ENCODE measurements around the gene SYNE1. TPM values are rescaled to one million over a fixed set of nuclear protein-coding genes. Genes with fewer than 3 reads are reported as not detected.
"Not testable (repeated sequence)": the region's sequence is repeated elsewhere in the genome, so short reads cannot be mapped to it uniquely, and the experiment has no call there.

SYNE1 gene
- total RNA-seq, 4 donors from 2014 or later, result 120 to 163 (median 137) TPM

GRCh38 chr6:152625213-152625612 is 11.9 kb downstream of the SYNE1 start:
- Histone ChIP-seq H3K4me3 (no peak overlapping the region), H3K27me3 (no peaks in the 10 kb centered on the region), H3K27ac (no peak overlapping the region), H3K36me3 (no peaks in the 10 kb centered on the region), H3K9me3 (no peaks in the 10 kb centered on the region), H3K4me1 (no peaks in the 10 kb centered on the region)
- TF ChIP-seq POLR2A (IDR thresholded peaks at IDR 0.05), result no peak
- no peak for TF ChIP-seq CTCF (IDR thresholded peaks at IDR 0.05)
- no peak for TF ChIP-seq EP300 (IDR thresholded peaks at IDR 0.05)
- DNase-seq (ENCODE audit: low spot score in 2 of 2), result no peak
- 74 to 91% methylated on average over 2 of the region's 2 CpGs for WGBS, 2 donors

- not testable (repeated sequence) for H3K27me3 ChIP-seq; H3K4me1 ChIP-seq; H3K4me3 ChIP-seq; H3K9me3 ChIP-seq; H3K36me3 ChIP-seq; DNase-seq (ENCODE audit: low spot score in 2 of 2); H3K27ac ChIP-seq
- WGBS, 2 donors, result 92 to 95% methylated on average over 3 of the region's 3 CpGs
Measured at GRCh38 chr6:152614776-152615175, 22.4 kb downstream of the SYNE1 start.

GRCh38 chr6:152609125-152609670 is 28.0 kb downstream of the SYNE1 start:
- 80 to 92% methylated on average over 10 of the region's 10 CpGs for WGBS, 2 donors
- no peak for DNase-seq (ENCODE audit: low spot score in 2 of 2)
- Histone ChIP-seq H3K36me3 (no peaks in the 10 kb centered on the region), H3K27me3 (no peaks in the 10 kb centered on the region), H3K27ac (no peak overlapping the region), H3K4me3 (no peak overlapping the region), H3K9me3 (no peaks in the 10 kb centered on the region), H3K4me1 (no peaks in the 10 kb centered on the region)
- no peak for TF ChIP-seq EP300 (IDR thresholded peaks at IDR 0.05)
- no peak for TF ChIP-seq CTCF (IDR thresholded peaks at IDR 0.05)
- no peak for TF ChIP-seq POLR2A (IDR thresholded peaks at IDR 0.05)

- no peak for DNase-seq (ENCODE audit: low spot score in 2 of 2)
- H3K27ac ChIP-seq, result no peak overlapping the region
- no peaks in the 10 kb centered on the region for H3K4me1 ChIP-seq
- 91 to 95% methylated on average over 2 of the region's 2 CpGs for WGBS, 2 donors
- TF ChIP-seq EP300 (IDR thresholded peaks at IDR 0.05) (no peak), POLR2A (IDR thresholded peaks at IDR 0.05) (no peak)
- no peak overlapping the region for H3K4me3 ChIP-seq
- no peaks in the 10 kb centered on the region for H3K27me3 ChIP-seq
- no peaks in the 10 kb centered on the region for H3K9me3 ChIP-seq
- H3K36me3 ChIP-seq, result no peaks in the 10 kb centered on the region
Measured at GRCh38 chr6:152605941-152606340, 31.2 kb downstream of the SYNE1 start.

- Histone ChIP-seq H3K4me3 (no peak overlapping the region), H3K4me1 (no peaks in the 10 kb centered on the region), H3K27me3 (no peaks in the 10 kb centered on the region), H3K36me3 (no peaks in the 10 kb centered on the region), H3K27ac (no peak overlapping the region), H3K9me3 (no peaks in the 10 kb centered on the region)
- DNase-seq (ENCODE audit: low spot score in 2 of 2), result no peak
- TF ChIP-seq CTCF (IDR thresholded peaks at IDR 0.05) (no peak), EP300 (IDR thresholded peaks at IDR 0.05) (peak in 1 of 2 donors; percentile 18), POLR2A (IDR thresholded peaks at IDR 0.05) (no peak)
- 70 to 79% methylated on average over 1 of the region's 1 CpG for WGBS, 2 donors
Measured at GRCh38 chr6:152605342-152605741, 31.8 kb downstream of the SYNE1 start.

GRCh38 chr6:152603911-152604310 is 33.3 kb downstream of the SYNE1 start:
- Histone ChIP-seq H3K4me1 (peaks cover 0 to 2% (median 0%) of the 10 kb centered on the region in 4 donors), H3K27ac (no peak overlapping the region), H3K9me3 (no peaks in the 10 kb centered on the region), H3K4me3 (no peak overlapping the region), H3K36me3 (no peaks in the 10 kb centered on the region), H3K27me3 (no peaks in the 10 kb centered on the region)
- no peak for DNase-seq (ENCODE audit: low spot score in 2 of 2)
- no peak for TF ChIP-seq CTCF (IDR thresholded peaks at IDR 0.05)
- TF ChIP-seq POLR2A (IDR thresholded peaks at IDR 0.05), result no peak
- TF ChIP-seq EP300 (IDR thresholded peaks at IDR 0.05), result no peak
